GM19468 (cell line): Measurements from ENCODE around the gene EPDR1.
"Not testable (repeated sequence)": the region's sequence is repeated elsewhere in the genome, so short reads cannot be mapped to it uniquely, and the experiment has no call there.

Experiments used
- ATAC-seq: cut with Tn5 transposase; IDR thresholded peaks from one replicate; pipeline ENCODE4 v1.9.1; 2021; ENCODE audit warnings: mild to moderate bottlenecking, moderate library complexity, moderate number of reproducible peaks; ENCODE audit not compliant: unreplicated experiment; ENCODE audit errors: extremely low read depth

EPDR1 gene

DNA sequence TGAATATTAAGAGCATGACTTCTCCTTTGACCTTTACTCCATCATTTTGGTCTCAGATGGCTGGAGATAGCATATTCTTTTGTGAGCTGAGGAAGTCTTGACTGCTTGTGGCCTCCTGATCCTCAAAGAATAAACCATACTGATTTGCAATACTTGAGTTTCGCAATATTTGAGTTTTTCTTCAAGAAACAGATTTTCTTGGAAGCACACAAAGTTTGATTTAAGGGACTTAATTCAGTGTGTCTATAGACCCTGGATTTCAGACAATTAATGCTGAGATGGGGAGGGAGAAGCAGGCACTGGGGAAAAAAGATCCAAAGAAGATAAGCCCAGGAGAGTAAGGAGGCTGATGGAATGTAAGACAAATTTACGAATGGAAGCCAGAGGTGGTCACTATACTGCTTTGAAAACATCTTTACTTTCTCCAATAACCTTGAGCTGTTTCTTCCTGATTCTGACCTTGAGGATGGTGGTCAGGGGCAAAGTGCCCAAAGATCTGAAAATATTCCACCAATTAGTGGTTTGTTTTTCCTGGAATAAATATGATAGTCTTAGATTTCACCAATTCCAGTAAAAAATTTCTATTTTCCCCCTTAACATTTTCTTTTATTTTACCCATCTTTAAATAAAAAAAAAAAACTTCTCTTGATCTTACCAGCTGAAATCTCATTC is 7.5 kb downstream of the EPDR1 start:
- ATAC-seq = no peak

DNA sequence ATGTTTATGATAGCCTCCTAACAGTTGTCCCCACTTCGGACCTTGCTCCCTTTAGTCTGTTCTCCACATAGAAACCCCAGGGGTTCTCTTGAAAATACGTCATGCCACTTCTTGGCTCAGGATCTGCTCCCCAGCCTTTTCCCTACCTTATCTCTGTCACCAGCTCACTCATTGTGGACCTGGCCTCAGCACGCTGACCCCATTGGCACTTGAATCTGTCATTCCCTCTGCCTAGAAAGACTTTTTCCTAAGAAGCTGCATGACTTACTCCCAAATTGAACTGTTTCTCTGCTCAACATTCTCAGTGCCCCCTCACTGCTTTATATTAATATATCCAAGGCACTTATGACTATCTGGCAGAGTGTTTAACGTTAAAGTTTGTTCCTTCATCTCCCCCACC is 8.4 kb downstream of the EPDR1 start:
- ATAC-seq = no peak

DNA sequence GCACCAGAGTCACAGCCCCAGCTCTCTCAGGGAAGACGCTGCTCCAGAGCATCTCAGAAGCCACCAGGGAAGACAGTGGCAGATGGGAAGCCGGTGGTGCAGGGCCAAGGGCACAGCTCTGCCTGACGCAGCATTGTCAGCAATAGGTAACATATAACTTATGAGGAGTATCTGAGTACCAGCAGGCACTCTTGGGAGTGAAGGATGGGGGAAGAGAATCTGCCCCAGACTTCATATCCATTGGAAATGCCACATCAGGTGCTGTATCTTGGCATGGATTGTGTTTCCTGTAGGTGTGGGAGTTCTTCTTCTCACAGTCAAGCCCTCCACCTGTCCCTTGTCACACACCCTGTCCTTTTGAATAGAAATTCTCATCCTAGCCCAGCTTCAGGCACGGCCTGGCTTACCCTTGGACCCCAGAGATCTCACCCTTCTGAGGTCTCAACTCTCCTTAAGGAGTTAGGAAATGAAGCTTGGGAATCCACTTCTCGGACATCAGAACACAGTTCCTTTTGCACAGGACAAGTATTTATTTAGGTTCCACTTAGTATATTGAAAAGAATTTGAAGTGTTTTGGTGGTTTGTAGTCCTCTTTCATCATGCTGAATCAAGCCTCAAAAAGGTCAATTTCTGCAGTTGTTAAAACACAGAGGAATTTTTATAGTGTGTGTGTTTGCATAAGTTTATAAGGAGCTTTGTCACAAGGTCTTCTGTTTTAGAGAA is 9.9 kb downstream of the EPDR1 start:
- ATAC-seq = no peak

DNA sequence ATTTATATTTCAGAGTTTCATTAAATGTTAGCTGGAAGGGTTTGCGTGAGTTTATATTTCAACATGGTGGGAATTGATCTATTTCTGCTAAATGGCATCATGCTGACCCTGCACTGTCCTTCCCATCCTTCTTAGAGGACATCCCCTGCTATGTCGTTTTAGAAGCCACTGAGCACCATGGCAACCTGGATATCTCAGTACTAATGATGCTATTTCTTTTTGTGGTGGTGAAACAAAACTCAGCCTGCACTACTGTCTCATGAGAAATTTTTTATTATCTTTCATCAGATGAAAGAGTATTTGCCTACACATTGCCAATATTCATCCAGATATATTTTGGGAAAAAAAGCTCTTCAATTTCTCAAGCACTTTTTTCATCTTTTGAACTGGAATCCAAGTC is 12.1 kb downstream of the EPDR1 start:
- no peak for ATAC-seq

DNA sequence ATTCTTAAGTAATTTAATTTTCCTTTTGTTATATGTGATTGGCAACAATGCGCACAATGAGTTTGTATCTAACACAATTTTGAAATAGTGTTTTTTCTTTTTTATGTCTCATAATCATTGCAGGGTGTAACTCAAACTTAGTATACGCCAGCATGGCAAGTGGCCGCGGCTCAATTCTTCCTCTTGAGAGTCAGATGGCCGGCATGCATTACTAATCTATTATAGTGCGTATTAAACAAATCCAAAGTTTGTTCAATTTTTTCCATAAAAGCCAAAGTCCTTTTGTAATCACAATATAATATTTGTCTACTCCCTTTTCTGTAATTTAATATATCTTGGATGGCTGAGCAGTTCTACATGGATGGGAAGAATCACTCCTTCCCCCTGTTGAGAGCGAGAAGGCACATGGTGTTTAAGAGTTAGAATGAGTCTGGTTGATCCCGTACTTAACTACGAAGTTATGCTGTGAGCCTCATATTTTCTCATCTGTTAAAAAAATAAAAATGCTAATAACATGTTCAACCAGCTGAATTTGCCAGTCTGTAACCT is 12.7 kb downstream of the EPDR1 start:
- ATAC-seq = no peak

DNA sequence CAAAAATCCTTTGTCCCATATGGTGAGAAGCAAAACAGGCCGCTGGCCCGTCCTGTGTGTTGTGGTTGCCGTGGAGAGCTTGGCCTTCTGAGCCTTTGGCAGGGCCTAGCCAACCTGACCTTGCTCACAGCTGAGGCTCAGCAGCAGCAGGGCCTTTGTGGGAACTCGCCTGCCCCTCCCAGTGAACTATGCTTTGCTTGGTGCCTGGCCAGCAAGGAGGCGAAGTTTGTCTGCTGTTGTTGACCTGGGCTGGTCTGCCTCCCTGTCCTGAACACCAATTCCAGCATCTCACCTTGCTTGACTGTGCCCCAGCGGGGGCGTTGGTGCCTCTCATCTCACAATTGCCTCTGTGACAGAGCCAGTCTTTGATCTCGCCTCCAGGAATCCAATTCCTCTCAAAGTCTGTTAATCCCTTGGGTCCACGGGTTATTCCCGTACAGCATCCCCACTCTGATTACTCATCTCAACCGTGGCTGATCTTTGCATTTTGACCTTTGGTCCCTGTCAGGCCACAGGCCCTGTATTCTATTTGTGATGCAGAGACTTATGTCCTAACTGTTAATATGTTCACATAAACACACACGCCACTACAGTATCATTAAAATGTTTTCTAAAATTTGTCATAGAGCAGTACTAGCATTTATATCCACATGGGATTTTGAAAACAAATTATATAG is 22.6 kb downstream of the EPDR1 start:
- ATAC-seq = no peak

DNA sequence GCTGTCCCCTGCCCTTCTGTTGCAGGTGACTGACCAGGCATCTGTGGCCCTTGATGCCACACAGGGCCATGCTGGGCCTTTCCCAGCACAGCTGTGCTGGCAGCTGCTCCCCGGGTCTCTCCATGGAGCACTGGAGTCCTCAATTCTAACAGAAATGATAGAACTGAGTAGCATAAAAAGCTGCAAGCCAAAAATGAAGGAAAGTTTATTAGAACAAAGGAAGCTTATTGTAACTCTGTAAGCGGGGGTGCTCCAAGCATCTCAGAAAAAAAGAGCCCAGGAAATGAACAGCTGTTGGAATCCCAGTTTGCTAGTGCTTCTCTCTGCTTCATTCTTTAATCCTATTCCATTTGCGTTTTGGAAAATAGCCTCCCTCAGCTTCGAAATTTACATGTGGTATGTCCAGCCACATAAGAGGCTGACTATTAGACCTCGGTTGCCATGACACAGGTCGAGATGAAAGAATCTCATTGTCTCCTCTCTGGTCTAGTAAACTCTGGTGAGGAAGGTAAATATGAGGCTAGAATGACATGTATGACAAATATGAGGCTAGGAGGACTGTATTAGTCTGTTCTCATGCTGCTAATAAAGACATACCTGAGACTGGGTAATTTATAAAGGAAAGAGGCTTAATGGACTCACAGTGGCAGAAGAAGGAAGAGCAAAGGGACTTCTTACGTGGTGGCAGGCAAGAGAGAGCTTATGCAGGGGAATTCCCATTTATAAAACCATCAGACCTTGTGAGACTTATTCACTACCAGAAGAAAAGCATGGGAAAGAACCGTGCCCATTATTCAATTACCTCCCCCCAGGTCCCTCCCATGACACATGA is 23.7 kb downstream of the EPDR1 start:
- ATAC-seq = no peak

DNA sequence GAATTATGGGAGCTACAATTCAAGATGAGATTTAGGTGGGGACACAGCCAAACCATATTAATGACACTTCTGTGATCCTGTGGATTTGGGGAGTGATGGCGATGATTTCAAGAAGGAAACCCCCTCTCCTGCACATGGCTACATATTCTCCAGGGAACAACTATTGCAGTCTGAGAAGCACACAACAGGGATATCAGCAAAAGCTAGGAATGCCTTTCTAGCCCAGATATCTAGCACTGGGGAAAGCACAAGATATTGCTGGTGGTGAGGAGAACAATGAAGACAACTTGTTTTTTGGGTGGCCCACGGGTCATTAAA is 24.3 kb downstream of the EPDR1 start:
- no peak for ATAC-seq

DNA sequence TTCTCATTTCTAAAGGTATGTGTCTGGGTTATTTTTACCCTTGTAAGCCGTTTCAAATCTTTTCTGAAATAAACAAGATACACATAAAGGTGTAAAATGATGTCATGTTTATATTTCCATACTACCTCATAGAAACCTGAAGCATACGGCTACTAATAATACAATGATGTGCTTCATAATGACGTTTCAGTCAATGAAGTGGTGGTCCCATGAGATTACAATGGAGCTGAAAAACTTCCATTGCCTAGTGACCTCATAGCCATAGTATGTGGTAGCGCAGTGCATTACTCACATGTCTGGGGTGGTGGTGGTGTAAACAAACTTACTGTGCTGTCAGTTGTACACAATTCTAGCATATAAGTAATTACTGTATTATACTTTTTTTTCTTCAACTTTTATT is 24.9 kb downstream of the EPDR1 start:
- no peak for ATAC-seq

DNA sequence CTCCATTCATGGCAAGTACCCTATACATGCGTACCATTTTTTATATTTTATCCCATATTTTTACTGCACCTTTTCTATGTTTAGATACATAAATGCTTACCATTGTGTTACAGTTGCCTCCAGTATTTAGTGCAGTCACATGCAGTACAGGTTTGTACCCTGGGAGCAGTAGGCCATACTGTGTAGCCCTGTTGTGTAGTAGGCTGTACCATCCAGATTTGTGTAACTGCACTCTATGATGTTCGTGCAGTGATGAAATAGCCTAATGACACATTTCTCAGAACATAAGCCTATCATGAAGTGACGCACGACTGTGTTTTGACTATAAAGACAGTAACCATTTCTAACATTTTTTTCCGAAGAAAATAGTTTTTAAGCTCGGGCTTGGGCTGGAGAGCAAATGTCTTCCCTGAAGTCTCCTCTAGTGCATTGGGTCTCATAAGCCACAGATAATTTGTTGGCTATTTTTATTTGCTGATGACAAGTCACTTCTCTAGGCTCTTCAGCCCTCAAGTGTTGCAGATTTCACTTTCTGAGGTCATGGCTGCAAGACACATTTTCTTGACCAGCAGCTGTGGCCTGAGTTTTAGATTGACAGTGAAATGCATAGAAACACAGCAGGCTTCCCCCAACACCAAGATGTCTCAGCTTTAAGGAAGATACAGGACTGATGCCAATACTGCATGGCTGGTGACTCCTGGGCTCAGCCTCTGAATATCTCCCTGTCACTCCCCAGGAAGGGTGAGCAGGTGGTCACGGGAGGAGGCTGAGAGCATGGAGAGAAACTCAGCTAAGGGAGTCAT is 26.9 kb downstream of the EPDR1 start:
- ATAC-seq = no peak

DNA sequence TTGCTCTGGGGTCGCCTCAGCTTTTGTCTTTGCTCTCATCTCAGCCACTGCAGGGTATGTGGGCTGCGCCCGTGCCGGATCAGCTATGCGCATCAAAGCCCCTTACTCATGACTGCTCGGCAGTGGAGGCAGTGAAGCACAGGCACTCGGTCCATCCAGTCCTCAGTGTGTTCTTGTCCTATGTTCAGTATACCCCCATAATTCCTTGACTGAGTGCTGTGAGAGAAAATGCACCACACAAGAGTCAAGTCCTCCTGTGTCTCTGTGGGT is 27.4 kb downstream of the EPDR1 start:
- no peak for ATAC-seq

DNA sequence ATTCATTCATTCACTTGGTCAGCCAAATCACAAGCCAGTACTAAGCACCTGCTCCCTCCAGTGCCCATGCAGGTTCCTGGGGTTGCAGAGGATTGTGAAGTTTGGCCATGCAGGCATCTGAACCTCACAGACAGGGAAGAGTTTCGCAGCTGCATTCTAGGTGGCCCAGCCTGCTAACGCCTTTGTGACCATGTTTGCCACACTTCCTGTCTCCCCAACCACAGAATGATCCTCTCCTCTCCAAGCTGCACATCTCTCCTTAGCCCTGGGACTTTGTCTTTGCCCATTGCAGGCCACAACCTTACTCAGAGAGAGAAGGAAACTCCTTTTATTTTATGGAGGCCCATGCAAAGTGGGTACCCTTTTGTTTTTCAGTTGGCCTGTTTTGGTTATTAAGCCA is 31.8 kb downstream of the EPDR1 start:
- no peak for ATAC-seq

DNA sequence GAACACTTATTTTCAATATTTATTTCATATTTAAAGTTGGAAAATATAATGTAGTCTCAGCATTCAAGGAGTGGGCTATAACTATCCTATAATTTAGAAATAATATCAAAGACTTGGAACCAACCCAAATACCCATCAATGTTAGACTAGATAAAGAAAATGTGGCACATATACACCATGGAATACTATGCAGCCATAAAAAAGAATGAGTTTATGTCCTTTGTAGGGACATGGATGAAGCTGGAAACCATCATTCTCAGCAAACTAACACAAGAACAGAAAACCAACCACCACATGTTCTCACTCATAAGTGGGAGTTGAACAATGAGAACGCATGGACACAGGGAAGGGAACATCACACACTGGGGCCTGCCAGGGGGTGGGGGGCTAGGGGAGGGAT is 33.8 kb downstream of the EPDR1 start:
- ATAC-seq = not testable (repeated sequence)

DNA sequence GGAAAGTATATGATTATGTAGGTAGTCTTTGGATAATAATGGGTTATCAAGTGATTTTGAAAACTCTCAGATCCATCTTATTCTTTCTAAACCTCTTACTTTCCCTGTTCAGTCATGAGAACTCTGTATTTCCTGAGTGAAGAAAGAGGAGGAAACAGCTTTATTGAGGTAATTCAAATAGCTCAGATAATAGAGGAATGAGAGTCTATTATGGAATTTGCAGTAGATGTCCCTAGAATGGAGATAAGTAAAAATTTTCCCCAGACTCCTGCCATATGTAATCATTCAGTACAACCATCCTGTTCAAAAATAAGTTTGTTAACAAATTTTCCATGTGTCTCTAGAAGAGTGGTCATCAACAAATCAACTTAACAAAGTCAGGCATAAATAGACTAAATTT is 36.4 kb downstream of the EPDR1 start:
- ATAC-seq = no peak

DNA sequence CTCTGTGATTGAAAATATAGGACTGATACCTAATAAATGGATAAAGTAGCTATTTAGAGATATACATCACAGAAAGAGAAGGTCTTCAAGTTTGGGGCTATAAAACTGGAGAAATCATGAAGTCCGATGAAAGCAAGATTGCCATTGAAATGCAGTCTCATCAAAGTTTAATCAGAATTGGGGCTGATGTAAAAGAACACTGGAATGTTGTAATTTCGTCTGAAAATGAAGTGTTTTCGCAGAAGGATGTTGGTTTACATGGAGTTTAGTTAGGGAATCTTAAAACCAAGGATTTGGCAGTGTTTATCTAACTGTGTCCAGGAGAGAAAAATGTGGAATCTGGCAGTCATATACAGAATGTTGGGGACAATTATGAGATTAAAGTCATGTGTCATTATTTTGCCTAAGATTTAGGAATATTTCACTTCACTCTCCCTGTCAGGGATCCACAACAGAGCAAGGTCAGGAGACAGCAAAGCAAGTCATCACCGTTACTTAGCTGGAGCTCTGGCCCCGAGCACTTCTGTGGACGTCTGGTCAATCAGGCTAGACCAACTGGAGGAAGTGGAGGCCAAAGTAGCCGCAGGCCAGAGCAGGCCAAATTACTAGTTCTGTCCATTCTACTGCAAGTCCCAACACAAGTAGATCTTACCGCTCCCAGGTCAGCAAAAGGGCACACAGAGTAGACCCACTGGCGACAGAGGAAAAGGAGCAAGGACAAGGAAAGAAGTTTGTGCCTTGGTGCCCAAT is 37.0 kb downstream of the EPDR1 start:
- ATAC-seq = no peak

DNA sequence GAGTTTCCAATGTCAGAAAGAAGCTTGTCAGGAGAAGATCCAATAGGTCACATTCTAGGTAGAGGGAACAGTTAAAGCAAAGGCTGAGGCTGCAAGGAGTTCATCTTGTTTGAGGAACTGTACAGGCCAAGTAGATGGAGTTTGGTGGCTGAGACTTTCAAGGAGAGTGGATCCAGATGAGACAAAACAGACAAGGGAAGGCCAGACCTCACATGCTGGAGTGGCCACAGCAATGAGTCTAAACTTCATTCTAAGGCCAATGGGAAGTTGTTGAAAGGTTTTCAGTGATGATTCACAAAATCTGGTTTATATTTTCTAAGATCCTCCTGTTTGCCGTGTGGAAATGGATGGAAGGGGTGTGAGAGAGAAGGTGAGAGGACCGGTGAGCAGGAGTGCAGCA is 40.0 kb downstream of the EPDR1 start:
- no peak for ATAC-seq

DNA sequence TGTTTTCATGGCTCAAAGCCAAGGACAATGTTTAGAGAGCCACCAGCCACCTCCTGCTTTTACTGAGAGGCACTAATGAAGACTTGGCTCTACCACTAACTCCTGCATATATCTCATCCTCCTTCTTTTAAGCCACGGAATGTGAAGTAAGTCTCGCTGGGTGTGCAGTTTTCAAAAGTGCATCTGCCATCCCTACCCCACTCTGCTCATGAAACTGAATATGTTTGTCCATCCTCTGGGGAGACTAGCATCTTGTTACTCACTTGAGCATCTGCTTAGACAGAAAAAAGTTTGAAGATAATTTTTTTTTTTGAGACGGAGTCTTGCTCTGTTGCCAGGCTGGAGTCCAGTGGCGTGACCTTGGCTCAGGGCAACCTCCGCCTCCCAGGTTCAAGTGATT is 40.8 kb downstream of the EPDR1 start:
- no peak for ATAC-seq

DNA sequence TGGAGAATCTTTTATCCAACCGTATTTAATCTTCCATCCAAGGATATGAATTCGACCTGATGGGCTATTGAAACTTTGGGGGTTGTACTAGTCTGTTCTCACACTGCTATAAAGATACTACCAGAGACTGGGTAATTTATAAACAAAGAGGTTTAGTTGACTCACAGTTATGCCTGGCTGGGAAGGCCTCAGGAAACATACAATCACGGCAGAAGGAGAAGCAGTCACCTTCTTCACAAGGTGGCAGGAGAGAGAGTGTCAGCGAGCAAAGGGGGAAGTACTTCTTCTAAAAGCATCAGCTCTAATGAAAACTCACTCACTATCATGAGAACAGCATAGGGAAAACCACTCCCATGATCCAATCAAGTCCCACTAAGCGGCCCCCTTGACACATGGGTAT is 43.8 kb downstream of the EPDR1 start:
- ATAC-seq = no peak

DNA sequence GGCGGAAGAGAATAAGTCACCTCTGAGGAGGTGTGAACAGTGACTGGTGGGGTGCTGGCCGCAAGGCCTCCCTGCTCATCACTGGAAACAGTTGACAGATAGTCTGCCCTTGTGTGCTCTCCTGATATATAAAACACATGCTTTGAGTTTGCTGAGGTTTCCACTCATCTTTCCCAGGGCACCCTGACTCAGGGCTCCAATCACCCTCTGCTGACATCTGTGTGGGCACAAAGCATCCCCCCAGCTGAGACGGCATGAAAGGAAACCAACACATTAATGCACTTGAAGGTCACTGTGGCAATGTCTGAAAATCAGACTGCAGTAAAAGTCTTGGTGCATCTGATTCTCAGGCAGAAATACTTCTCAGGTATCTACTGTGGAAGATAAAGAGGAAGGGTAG is 49.8 kb downstream of the EPDR1 start:
- no peak for ATAC-seq
